NCI-H446 (cell line): ENCODE results near the gene MRTFB.

ENCODE experiments used
- DNase-seq, 2 experiments: peaks; one replicate each; lab custom pipeline; 2025; lab: John Stamatoyannopoulos, UW

The MRTFB gene

GRCh38 chr16:14063618-14064581, 7.2 kb upstream of the MRTFB start:
- DNase-seq = no peak

- DNase-seq = no peak
Measured at GRCh38 chr16:14069818-14070217, 1.3 kb upstream of the MRTFB start.

GRCh38 chr16:14070555-14070876, 603 bp upstream of the MRTFB start:
- DNase-seq = no peak

- peak in 1 of 2 experiments; percentile 31 for DNase-seq
Measured at GRCh38 chr16:14071576-14072271, 605 bp downstream of the MRTFB start.

DNA sequence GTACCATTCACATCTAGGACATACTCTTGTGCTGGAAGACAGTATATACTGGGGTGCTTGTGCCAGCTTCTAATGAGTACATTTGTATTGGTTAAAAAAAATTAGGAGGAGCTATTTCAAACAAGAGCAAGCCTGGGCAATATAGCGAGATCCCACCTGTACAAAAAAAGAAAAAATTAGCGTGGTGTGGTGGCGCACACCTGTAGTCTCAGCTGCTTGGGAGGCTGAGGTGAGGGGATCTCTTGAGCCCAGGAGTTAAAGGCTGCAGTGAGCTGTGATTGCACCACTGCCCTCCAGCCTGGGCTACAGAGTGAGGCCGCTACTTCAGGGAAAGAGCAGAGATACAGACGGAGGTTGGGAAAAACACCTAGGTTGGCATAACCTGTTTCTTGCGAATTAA, 1.2 kb downstream of the MRTFB start:
- no peak for DNase-seq

DNA sequence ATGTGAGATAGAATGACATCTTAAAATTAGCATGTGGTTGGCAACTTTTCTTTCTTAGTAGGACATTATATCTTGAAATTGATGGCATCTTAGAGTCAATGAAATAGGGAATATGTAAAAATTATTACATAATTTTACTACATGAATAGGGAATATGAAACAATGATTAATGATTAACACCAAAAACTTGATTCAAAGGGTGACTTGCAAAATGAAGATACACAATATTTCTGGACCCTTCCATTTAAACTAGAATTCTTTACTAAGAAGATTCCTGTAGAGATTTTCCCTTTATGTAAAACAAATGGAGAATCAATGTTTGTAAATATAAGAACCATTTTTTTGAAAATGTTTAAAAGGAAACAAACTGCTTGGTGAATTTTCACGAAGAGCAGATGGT, 3.4 kb downstream of the MRTFB start:
- no peak for DNase-seq

- DNase-seq = no peak
Measured at GRCh38 chr16:14077918-14078317, 6.8 kb downstream of the MRTFB start.

DNA sequence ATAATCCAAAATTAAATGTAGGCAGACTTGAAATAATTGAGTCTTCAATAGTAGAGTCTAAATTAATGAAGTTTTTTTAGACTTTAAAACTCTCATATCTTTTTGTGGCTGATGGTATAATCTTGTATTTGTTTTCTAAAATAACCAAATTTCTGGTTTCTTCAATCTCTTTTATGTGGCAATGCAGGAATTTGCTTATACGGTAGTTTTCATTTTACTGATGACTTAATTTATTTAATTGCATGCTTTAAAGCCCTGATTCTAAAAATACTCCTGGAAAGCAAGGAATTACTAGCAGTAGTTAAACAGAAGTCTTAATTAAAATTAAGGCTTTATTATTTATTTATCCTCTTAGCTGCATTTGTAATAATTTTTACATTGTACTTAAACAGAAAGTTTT, 15.4 kb downstream of the MRTFB start:
- no peak for DNase-seq

GRCh38 chr16:14087181-14087580, 16.1 kb downstream of the MRTFB start:
- DNase-seq = no peak

GRCh38 chr16:14087590-14088154, 16.6 kb downstream of the MRTFB start:
- DNase-seq = no peak

DNA sequence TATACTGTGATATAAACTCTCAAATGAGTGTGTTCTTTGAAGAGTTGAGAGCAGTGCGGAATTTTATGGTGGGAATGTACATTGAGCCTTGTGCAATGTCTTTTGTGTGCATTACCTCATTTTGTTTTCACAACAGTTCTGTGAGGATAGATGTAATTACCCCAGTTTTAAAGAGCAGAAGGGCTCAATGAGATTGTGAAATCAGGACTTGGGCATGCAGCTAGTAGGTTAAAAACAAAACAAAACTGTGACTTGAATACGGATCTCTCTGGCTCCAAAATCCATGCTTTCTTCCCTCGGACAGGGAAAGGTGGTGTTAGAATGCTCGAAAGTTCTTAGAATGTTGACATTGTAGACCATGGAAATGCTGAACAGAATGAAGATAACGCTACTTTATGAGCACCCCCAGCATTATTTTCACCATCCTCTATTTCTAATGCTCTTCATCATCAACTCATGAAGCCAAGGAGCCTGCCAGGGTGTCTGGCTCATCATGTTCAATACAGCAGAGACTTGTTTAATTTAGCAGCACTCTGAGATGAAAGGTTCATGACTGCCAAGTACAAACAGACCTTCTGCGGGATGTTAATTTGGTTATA, 17.1 kb downstream of the MRTFB start:
- DNase-seq = peak; percentile 39 to 69

- no peak for DNase-seq
Measured at GRCh38 chr16:14089283-14089823, 18.2 kb downstream of the MRTFB start.

GRCh38 chr16:14092561-14092960, 21.4 kb downstream of the MRTFB start:
- no peak for DNase-seq

DNA sequence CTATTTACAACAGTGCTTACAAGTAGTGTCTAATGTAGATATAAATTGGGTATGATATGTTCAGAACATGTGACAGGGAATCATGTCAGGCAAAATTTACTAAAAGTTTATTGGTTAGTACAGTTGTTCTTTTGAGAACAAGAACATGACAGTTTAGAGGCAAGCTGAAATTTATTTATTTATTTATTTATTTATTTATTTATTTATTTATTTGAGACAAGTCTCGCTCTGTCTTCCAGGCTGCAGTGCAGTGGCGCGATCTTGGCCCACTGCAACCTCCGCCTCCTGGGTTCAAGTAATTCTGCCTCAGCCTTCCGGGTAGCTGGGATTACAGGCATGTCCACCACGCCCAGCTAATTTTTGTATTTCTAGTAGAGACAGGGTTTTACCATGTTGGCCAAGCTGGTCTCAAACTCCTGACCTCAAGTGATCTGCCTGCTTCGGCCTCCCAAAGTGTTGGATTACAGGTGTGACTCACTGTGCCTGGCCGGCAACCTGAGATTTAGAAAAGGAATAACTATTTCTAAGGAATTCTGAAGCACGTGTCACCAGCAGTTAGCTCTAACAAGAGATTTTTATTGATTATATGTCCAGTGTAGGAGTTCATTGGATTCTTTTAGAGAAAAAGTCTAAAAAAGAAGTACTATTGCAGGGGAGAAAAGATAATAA, 24.9 kb downstream of the MRTFB start:
- DNase-seq = no peak

GRCh38 chr16:14097182-14097959, 26.3 kb downstream of the MRTFB start:
- no peak for DNase-seq

- no peak for DNase-seq
Measured at GRCh38 chr16:14098081-14098480, 27.0 kb downstream of the MRTFB start.

DNA sequence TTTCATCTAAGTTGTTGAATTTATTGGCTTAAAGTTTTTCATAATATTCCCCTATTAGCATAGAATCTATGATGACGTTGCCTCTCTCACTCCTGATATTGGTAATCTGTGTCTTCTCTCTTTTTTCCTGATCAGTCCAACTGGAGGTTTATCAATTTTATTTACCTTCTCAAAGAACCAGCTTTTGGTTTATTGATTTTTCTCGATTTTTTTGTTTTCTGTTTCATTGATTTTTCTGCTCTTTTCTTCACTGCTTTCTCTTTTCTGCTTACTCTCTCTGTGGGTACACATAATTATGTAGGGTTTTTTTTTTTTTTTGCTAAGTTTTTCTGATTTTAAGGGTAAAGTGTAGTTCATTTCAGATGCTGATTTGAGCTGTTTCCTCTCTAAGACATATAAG, 29.7 kb downstream of the MRTFB start:
- DNase-seq = no peak

- DNase-seq = no peak
Measured at GRCh38 chr16:14101415-14101814, 30.3 kb downstream of the MRTFB start.

DNA sequence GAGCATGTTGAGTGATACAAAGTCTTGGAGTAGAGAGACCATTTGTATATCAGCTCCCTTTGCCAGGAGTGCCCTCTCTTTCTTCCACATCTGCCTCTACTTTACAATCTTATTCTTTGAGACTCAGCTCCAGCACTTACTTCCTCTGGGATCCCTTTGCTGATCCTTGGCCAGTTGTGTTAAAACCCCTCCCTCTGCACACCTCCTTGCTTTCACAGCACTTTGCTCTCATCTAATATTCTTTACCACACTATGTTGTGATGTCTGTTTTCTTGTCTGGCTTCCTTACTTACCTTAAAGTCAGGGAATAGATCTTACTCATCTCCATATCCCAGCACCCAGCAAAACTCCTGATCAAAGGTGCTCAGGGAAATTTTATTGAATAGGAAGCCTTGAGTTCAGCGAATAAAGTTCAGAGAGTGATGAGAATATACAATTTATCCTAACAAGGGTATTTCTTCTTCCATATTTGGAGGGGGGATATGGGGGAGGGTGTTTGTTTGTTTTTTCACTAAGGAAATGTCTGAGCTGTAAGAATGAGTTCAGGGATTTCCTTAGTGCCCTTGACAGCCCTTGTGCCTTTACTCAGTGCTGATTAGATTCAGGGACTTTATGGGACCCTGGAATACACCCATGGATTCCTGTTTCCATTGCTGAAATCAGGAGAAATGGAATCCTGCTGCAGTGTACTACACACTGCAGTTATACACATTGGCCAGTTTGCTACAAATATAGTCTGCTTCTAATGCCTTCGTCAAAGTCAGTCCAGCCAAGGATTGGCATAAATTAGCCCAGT, 32.0 kb downstream of the MRTFB start:
- DNase-seq = peak in 1 of 2 experiments; percentile 3

GRCh38 chr16:14104066-14104465, 32.9 kb downstream of the MRTFB start:
- DNase-seq = no peak
